Endothelial cell of umbilical vein (primary cell): ENCODE data around the gene LHFPL6.

Source experiments
- EZH2 ChIP-seq: IDR thresholded peaks from 2 replicates; pipeline ENCODE4 v1.6.1; 2012; ENCODE audit warnings: borderline replicate concordance, low read depth, mild to moderate bottlenecking, moderate library complexity, low read length, inconsistent platforms; ENCODE audit not compliant: severe bottlenecking
- GATA2 ChIP-seq: IDR thresholded peaks from 2 replicates; pipeline ENCODE4 v1.7.0; 2011; ENCODE audit warnings: low read depth, mild to moderate bottlenecking, moderate library complexity, mixed read lengths, low read length; ENCODE audit not compliant: insufficient read length, insufficient read depth
- POLR2A ChIP-seq: IDR thresholded peaks from 2 replicates; pipeline ENCODE4 v1.6.1; 2012; ENCODE audit warnings: low read depth, mild to moderate bottlenecking, control low read depth, low read length
- POLR2AphosphoS5 ChIP-seq: IDR thresholded peaks from 2 replicates; pipeline ENCODE4 v1.6.1; 2012; ENCODE audit warnings: low read depth, mild to moderate bottlenecking, control low read depth, low read length, moderate library complexity; ENCODE audit not compliant: insufficient read depth
- TF ChIP-seq, protein P1 (sequence below), 2 donors: IDR thresholded peaks; 1 replicate in 1 of 2; 2 replicates in 1 of 2; pipeline ENCODE4 v1.5.1; 2011; ENCODE audit warnings: low read length in 2 of 2, mild to moderate bottlenecking in 2 of 2, moderate library complexity in 2 of 2, control low read depth in 1 of 2, inconsistent platforms in 1 of 2, low read depth in 1 of 2; ENCODE audit not compliant: insufficient read depth in 1 of 2; ENCODE audit errors: extremely low read depth in 1 of 2
- TF ChIP-seq, protein P2 (sequence below): IDR thresholded peaks from 2 replicates; pipeline ENCODE4 v1.6.1; 2011; ENCODE audit not compliant: insufficient read depth, insufficient read length

- TF ChIP-seq EZH2 = no peak
- TF ChIP-seq, protein P1, sequence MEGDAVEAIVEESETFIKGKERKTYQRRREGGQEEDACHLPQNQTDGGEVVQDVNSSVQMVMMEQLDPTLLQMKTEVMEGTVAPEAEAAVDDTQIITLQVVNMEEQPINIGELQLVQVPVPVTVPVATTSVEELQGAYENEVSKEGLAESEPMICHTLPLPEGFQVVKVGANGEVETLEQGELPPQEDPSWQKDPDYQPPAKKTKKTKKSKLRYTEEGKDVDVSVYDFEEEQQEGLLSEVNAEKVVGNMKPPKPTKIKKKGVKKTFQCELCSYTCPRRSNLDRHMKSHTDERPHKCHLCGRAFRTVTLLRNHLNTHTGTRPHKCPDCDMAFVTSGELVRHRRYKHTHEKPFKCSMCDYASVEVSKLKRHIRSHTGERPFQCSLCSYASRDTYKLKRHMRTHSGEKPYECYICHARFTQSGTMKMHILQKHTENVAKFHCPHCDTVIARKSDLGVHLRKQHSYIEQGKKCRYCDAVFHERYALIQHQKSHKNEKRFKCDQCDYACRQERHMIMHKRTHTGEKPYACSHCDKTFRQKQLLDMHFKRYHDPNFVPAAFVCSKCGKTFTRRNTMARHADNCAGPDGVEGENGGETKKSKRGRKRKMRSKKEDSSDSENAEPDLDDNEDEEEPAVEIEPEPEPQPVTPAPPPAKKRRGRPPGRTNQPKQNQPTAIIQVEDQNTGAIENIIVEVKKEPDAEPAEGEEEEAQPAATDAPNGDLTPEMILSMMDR (IDR thresholded peaks at IDR 0.05; ENCODE audit: extremely low read depth in 1 of 2, insufficient read depth in 1 of 2, low read depth in 1 of 2, low read length in 2 of 2) = no peak
- TF ChIP-seq POLR2AphosphoS5 = no peak
- no peak for TF ChIP-seq POLR2A
- TF ChIP-seq, protein P2, sequence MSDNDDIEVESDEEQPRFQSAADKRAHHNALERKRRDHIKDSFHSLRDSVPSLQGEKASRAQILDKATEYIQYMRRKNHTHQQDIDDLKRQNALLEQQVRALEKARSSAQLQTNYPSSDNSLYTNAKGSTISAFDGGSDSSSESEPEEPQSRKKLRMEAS = no peak
- TF ChIP-seq GATA2 = no peak
These were observed 121.5 kb downstream of the LHFPL6 start for GRCh38 chr13:39481491-39481890.
